Mucosa of stomach (tissue), 1 donor: ENCODE data around the gene SLC22A15.
"Not testable (repeated sequence)": the region's sequence is repeated elsewhere in the genome, so short reads cannot be mapped to it uniquely, and the experiment has no call there.

Experiments used
- H3K27me3 ChIP-seq: one replicate; pipeline ENCODE4 v1.7.0; 2013; ENCODE audit warnings: mild to moderate bottlenecking, low read length; ENCODE audit not compliant: control insufficient read depth, insufficient read depth
- H3K36me3 ChIP-seq: one replicate; pipeline ENCODE4 v1.7.0; 2013; ENCODE audit warnings: low read length; ENCODE audit not compliant: control insufficient read depth, insufficient read depth
- H3K4me1 ChIP-seq: one replicate; pipeline ENCODE4 v1.7.0; 2013; ENCODE audit warnings: mild to moderate bottlenecking, low read length; ENCODE audit not compliant: control insufficient read depth, insufficient read depth
- H3K4me3 ChIP-seq: one replicate; pipeline ENCODE4 v1.7.0; 2013; ENCODE audit warnings: low read length
- H3K9ac ChIP-seq: one replicate; pipeline ENCODE4 v1.7.0; 2013; ENCODE audit warnings: mild to moderate bottlenecking, low read length, moderate library complexity
- H3K9me3 ChIP-seq: one replicate; pipeline ENCODE4 v1.7.0; 2013; ENCODE audit warnings: mild to moderate bottlenecking, low read length, moderate library complexity; ENCODE audit not compliant: control insufficient read depth
- donor health status: Pancreatic carcinoma.

SLC22A15 gene

DNA sequence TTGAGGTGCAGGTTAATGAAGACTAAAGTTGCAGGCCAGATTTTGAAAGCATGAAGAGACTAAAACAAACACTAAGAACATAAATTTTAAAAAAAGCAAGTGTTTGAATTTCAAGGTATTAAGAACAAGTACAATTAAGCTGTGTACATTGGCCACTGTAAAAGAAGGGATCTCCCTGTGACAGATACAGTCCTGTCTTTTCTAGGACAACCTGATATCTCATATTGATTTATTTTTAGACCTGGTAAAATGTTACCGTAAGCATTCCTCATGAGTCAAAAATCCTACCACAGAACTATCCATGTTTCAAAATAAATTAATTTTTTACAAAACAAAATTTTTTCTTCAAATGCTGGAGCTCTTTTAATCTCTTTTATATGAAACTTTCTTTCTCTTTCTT, 39.4 kb downstream of the SLC22A15 start:
- Histone ChIP-seq H3K4me3 (no peak overlapping the region), H3K9ac (no peak overlapping the region), H3K4me1 (no peaks in the 10 kb centered on the region), H3K27me3 (no peaks in the 10 kb centered on the region), H3K36me3 (no peaks in the 10 kb centered on the region), H3K9me3 (no peaks in the 10 kb centered on the region)

- Histone ChIP-seq H3K27me3 (no peaks in the 10 kb centered on the region), H3K9ac (no peak overlapping the region), H3K4me1 (no peaks in the 10 kb centered on the region), H3K4me3 (no peak overlapping the region), H3K9me3 (no peaks in the 10 kb centered on the region), H3K36me3 (no peaks in the 10 kb centered on the region)
Measured at GRCh38 chr1:116018007-116018406, 41.7 kb downstream of the SLC22A15 start.

GRCh38 chr1:116019653-116020253, 43.4 kb downstream of the SLC22A15 start:
- no peaks in the 10 kb centered on the region for H3K36me3 ChIP-seq
- no peak overlapping the region for H3K9ac ChIP-seq
- no peak overlapping the region for H3K4me3 ChIP-seq
- H3K27me3 ChIP-seq, result no peaks in the 10 kb centered on the region
- H3K4me1 ChIP-seq, result no peaks in the 10 kb centered on the region
- H3K9me3 ChIP-seq, result no peaks in the 10 kb centered on the region

DNA sequence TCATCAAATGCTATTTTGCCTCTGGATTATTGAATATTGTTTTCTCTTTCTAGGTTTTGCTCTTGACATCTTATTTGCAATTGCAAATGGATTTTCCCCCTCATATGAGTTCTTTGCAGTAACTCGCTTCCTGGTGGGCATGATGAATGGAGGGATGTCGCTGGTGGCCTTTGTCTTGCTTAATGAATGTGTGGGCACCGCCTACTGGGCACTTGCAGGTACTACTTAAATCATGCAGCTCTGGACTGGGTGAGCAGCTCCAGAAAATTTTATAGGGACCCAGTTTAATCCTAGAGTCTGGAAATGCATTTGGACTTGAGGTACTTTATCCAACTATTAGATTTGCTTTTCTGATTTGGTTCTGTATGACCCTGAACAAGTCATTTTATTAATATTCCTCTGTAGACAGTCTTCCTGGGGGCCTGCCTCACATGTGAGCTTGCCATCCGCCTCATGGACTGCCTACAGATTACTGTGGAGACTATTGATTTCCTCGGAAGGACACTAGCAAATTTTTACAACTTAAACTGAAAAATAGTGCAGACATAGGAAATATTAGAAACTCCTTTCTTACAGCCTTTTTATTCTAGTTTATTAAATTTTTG, 44.5 kb downstream of the SLC22A15 start:
- Histone ChIP-seq H3K4me1 (no peaks in the 10 kb centered on the region), H3K27me3 (no peaks in the 10 kb centered on the region), H3K9me3 (no peaks in the 10 kb centered on the region), H3K9ac (no peak overlapping the region), H3K4me3 (no peak overlapping the region), H3K36me3 (no peaks in the 10 kb centered on the region)

DNA sequence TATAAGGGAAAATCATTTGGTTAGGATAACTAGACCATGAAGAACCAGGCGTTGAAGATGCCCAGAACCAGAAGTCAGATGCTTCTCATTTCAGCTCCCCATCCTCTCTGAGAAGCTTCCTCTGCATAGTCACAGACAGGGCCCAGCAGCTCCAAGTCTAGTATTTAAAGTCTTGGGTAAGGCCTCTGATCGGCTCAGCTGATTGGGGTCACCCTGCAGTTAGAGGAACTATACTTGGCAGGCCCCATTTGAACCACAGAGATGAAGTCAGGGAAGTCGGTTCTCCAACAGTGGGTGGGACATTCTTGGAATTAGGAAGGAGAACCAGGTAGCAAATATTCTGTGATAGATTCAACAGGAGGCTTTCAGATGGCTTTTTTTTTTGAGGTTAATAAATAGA, 48.3 kb downstream of the SLC22A15 start:
- H3K36me3 ChIP-seq, result no peaks in the 10 kb centered on the region
- H3K9me3 ChIP-seq, result no peaks in the 10 kb centered on the region
- no peak overlapping the region for H3K9ac ChIP-seq
- H3K4me3 ChIP-seq, result no peak overlapping the region
- no peaks in the 10 kb centered on the region for H3K27me3 ChIP-seq
- no peaks in the 10 kb centered on the region for H3K4me1 ChIP-seq

DNA sequence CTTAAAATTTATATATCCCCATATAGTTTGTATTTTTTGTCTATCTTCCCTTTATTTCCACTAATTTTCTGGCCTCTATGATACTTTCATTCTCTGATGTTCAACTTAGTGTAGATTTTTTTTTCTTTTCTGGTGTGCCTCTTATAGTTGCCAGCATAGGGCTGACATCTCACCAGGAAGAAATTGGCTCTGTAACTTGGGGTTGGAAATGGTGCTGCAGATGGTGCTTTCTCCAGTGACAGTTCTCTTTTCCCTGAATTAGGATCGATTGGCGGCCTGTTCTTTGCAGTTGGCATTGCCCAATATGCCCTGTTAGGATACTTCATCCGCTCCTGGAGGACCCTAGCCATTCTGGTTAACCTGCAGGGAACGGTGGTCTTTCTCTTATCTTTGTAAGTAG, 50.3 kb downstream of the SLC22A15 start:
- H3K27me3 ChIP-seq, result no peaks in the 10 kb centered on the region
- no peak overlapping the region for H3K9ac ChIP-seq
- H3K9me3 ChIP-seq, result no peaks in the 10 kb centered on the region
- H3K4me1 ChIP-seq, result no peaks in the 10 kb centered on the region
- no peaks in the 10 kb centered on the region for H3K36me3 ChIP-seq
- no peak overlapping the region for H3K4me3 ChIP-seq

GRCh38 chr1:116031302-116031835, 55.1 kb downstream of the SLC22A15 start:
- Histone ChIP-seq H3K36me3 (no peaks in the 10 kb centered on the region), H3K9ac (no peak overlapping the region), H3K4me3 (no peak overlapping the region), H3K27me3 (no peaks in the 10 kb centered on the region), H3K4me1 (no peaks in the 10 kb centered on the region), H3K9me3 (no peaks in the 10 kb centered on the region)

GRCh38 chr1:116033322-116033721, 57.0 kb downstream of the SLC22A15 start:
- no peaks in the 10 kb centered on the region for H3K4me1 ChIP-seq
- no peaks in the 10 kb centered on the region for H3K9me3 ChIP-seq
- H3K27me3 ChIP-seq, result no peaks in the 10 kb centered on the region
- no peak overlapping the region for H3K9ac ChIP-seq
- H3K36me3 ChIP-seq, result no peaks in the 10 kb centered on the region
- H3K4me3 ChIP-seq, result no peak overlapping the region

- no peaks in the 10 kb centered on the region for H3K36me3 ChIP-seq
- no peaks in the 10 kb centered on the region for H3K4me1 ChIP-seq
- no peaks in the 10 kb centered on the region for H3K27me3 ChIP-seq
- H3K9ac ChIP-seq, result no peak overlapping the region
- H3K4me3 ChIP-seq, result no peak overlapping the region
- no peaks in the 10 kb centered on the region for H3K9me3 ChIP-seq
Measured at GRCh38 chr1:116036255-116036654, 59.9 kb downstream of the SLC22A15 start.

DNA sequence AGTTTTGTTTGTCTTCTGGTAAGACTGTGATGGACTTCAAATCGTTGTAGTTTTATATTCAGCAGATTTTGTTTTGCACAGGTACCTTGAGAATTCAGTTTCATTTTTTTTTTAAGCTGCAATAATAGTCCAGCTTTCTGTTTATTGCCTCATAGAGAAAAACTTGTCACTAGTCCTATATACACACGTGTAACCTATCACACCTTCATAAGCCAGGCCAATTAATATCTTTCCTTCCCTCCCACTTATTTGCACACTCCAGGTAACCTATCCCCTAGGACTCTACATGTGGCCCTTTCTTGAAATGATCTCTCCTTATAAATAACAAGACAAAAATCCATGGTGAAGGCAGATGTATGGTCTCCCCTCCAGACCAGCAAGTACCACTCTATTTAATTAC, 62.4 kb downstream of the SLC22A15 start:
- H3K9ac ChIP-seq, result no peak overlapping the region
- no peaks in the 10 kb centered on the region for H3K4me1 ChIP-seq
- H3K27me3 ChIP-seq, result no peaks in the 10 kb centered on the region
- no peaks in the 10 kb centered on the region for H3K9me3 ChIP-seq
- H3K4me3 ChIP-seq, result no peak overlapping the region
- H3K36me3 ChIP-seq, result no peaks in the 10 kb centered on the region

DNA sequence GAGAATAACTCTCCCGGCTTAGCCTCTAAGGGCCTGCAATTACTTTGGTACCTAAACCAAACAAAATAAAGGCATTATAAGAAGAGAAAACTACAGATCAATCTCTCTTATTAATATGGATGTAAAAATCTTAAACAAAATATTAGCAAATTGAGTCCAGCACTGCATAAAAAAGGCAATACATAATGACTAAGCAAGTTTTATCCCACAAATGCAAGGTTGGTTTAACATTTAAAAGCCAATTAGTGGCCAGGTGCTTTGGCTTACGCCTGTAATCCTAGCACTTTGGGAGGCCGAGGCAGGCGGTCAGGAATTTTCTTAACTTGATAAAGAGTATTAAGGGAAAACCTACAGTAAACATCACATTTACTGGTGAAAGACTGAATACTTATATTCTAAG, 67.8 kb downstream of the SLC22A15 start:
- Histone ChIP-seq H3K9ac (no peak overlapping the region), H3K9me3 (no peaks in the 10 kb centered on the region), H3K4me3 (no peak overlapping the region), H3K4me1 (no peaks in the 10 kb centered on the region), H3K27me3 (no peaks in the 10 kb centered on the region), H3K36me3 (no peaks in the 10 kb centered on the region)

DNA sequence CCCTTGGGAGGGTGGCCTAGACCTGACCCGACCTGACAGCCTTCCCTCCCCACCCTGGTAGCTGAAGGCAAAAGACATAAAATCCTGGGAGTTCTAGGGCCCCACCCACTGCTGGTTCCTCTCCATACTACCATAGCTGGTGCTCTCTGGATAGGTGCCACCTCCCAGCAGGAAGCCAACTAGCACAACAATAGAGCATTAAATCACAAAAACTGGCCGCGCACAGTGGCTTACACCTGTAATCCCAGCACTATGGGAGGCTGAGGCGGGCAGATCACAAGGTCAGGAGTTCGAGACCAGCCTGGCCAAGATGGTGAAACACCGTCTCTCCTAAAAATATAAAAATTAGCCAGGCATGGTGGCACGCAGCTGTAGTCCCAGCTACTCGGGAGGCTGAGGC, 70.6 kb downstream of the SLC22A15 start:
- H3K27me3 ChIP-seq, H3K9me3 ChIP-seq, H3K9ac ChIP-seq, H3K4me1 ChIP-seq, H3K4me3 ChIP-seq, H3K36me3 ChIP-seq: not testable (repeated sequence)

GRCh38 chr1:116051896-116052295, 75.6 kb downstream of the SLC22A15 start:
- H3K9ac ChIP-seq, result not testable (repeated sequence)

More at GRCh38 chr1:116051896-116052295, 75.6 kb downstream of the SLC22A15 start:
- not testable (repeated sequence) for H3K4me1 ChIP-seq, H3K4me3 ChIP-seq, H3K27me3 ChIP-seq, H3K36me3 ChIP-seq, H3K9me3 ChIP-seq
